ENCODE results near the gene C19orf38.

DNA sequence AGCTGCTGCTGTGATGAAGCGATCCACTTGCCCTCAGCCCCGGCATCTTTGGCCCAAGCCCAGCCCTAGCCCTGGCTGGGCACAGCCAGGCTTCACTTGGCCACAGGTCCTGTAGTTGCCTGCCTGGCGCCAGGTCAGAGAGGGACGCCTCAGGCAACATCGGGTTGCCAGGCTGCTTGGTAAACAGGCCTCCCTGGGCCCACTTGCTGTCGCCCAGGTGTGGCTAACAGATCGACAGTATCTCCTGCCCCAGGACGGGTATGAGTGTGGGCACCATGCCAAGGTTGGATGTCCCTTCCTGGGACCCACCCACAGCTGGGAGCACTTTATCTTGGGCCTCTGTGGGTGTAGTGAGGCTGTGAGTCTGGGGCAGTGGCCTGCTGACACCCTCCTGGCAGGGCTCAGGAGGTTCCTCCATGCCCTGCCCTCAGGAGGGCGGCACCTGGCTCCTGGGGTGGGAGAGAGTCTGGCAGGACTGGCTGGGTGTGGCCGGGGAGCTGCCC is 51.0 kb downstream of the C19orf38 start:
- TF ChIP-seq, protein P1, sequence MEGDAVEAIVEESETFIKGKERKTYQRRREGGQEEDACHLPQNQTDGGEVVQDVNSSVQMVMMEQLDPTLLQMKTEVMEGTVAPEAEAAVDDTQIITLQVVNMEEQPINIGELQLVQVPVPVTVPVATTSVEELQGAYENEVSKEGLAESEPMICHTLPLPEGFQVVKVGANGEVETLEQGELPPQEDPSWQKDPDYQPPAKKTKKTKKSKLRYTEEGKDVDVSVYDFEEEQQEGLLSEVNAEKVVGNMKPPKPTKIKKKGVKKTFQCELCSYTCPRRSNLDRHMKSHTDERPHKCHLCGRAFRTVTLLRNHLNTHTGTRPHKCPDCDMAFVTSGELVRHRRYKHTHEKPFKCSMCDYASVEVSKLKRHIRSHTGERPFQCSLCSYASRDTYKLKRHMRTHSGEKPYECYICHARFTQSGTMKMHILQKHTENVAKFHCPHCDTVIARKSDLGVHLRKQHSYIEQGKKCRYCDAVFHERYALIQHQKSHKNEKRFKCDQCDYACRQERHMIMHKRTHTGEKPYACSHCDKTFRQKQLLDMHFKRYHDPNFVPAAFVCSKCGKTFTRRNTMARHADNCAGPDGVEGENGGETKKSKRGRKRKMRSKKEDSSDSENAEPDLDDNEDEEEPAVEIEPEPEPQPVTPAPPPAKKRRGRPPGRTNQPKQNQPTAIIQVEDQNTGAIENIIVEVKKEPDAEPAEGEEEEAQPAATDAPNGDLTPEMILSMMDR (conservative IDR thresholded peaks at IDR 0.05; ENCODE audit: low read depth in 2 of 2) = no peak
- TF ChIP-seq EZH2phosphoT487 (IDR thresholded peaks at IDR 0.05; ENCODE audit: unreplicated experiment) (no peak), EZH2 (IDR thresholded peaks at IDR 0.05; ENCODE audit: low read depth, unreplicated experiment) (no peak), CREB1 (CRISPR knock-in tag; IDR thresholded peaks at IDR 0.05; ENCODE audit: low read depth) (no peak), ZNF114 (CRISPR knock-in tag; IDR thresholded peaks at IDR 0.05) (no peak), ZNF331 (CRISPR knock-in tag; IDR thresholded peaks at IDR 0.05; ENCODE audit: low read depth) (no peak), POLR2AphosphoS5 (IDR thresholded peaks at IDR 0.05; ENCODE audit: low read depth) (no peak), JUNB (IDR thresholded peaks at IDR 0.05; ENCODE audit: unreplicated experiment) (no peak), NANOG (IDR thresholded peaks at IDR 0.05; ENCODE audit: borderline replicate concordance) (no peak)
- TF ChIP-seq, protein P2, sequence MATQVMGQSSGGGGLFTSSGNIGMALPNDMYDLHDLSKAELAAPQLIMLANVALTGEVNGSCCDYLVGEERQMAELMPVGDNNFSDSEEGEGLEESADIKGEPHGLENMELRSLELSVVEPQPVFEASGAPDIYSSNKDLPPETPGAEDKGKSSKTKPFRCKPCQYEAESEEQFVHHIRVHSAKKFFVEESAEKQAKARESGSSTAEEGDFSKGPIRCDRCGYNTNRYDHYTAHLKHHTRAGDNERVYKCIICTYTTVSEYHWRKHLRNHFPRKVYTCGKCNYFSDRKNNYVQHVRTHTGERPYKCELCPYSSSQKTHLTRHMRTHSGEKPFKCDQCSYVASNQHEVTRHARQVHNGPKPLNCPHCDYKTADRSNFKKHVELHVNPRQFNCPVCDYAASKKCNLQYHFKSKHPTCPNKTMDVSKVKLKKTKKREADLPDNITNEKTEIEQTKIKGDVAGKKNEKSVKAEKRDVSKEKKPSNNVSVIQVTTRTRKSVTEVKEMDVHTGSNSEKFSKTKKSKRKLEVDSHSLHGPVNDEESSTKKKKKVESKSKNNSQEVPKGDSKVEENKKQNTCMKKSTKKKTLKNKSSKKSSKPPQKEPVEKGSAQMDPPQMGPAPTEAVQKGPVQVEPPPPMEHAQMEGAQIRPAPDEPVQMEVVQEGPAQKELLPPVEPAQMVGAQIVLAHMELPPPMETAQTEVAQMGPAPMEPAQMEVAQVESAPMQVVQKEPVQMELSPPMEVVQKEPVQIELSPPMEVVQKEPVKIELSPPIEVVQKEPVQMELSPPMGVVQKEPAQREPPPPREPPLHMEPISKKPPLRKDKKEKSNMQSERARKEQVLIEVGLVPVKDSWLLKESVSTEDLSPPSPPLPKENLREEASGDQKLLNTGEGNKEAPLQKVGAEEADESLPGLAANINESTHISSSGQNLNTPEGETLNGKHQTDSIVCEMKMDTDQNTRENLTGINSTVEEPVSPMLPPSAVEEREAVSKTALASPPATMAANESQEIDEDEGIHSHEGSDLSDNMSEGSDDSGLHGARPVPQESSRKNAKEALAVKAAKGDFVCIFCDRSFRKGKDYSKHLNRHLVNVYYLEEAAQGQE (IDR thresholded peaks at IDR 0.05; ENCODE audit: unreplicated experiment) = no peak
